GM23338 (cell line): ENCODE results near the gene MRPS21. TPM values are rescaled to one million over a fixed set of nuclear protein-coding genes. Genes with fewer than 3 reads are reported as not detected.

Experiments
- ATAC-seq: fragments of 200-7000 bp; cut with Tn5 transposase; 3 replicates; pipeline ENCODE4 v1.9.1; 2020
- DNase-seq: peaks from one replicate; pipeline ENCODE4 v3.0.0-alpha.2; 2015; ENCODE audit warnings: low spot score
- H2AFZ ChIP-seq: fragments of 200-600 bp; sonication (generic); 2 replicates; pipeline ENCODE4 v1.8.0; 2016; ENCODE audit warnings: antibody characterized with exemption, mild to moderate bottlenecking, moderate library complexity
- H3F3A ChIP-seq: fragments of 200-600 bp; sonication (generic); replicated peaks from 2 replicates; pipeline ENCODE4 v1.8.0; 2017; ENCODE audit warnings: antibody characterized with exemption, mixed run types, low read depth
- H3K27ac ChIP-seq: fragments of 200-600 bp; sonication (generic); 2 replicates; pipeline ENCODE4 v1.6.1; 2016; ENCODE audit warnings: low read depth
- H3K27me3 ChIP-seq: fragments of 200-600 bp; sonication (generic); 2 replicates; pipeline ENCODE4 v1.8.0; 2016; ENCODE audit warnings: mild to moderate bottlenecking, mixed run types, moderate library complexity; ENCODE audit not compliant: insufficient read depth
- H3K36me3 ChIP-seq: fragments of 200-600 bp; sonication (generic); 2 replicates; pipeline ENCODE4 v1.8.0; 2016; ENCODE audit warnings: mild to moderate bottlenecking; ENCODE audit not compliant: insufficient read depth
- H3K4me1 ChIP-seq: fragments of 200-600 bp; sonication (generic); 2 replicates; pipeline ENCODE4 v1.8.0; 2016; ENCODE audit warnings: mild to moderate bottlenecking, moderate library complexity; ENCODE audit not compliant: insufficient read depth
- H3K4me2 ChIP-seq: fragments of 200-600 bp; sonication (generic); 2 replicates; pipeline ENCODE4 v1.7.1; 2017; ENCODE audit warnings: mixed run types
- H3K4me3 ChIP-seq: fragments of 200-600 bp; sonication (generic); 2 replicates; pipeline ENCODE4 v1.6.1; 2016; ENCODE audit warnings: mixed run types
- H3K79me2 ChIP-seq: fragments of 200-600 bp; sonication (generic); replicated peaks from 2 replicates; pipeline ENCODE4 v1.8.0; 2017; ENCODE audit warnings: mild to moderate bottlenecking; ENCODE audit not compliant: insufficient read depth
- H3K9me2 ChIP-seq: fragments of 200-600 bp; sonication (generic); 2 replicates; pipeline ENCODE4 v1.8.0; 2017; ENCODE audit not compliant: insufficient read depth
- H4K20me1 ChIP-seq: fragments of 200-600 bp; sonication (generic); replicated peaks from 2 replicates; pipeline ENCODE4 v1.8.0; 2017; ENCODE audit warnings: mild to moderate bottlenecking; ENCODE audit not compliant: insufficient read depth
- H3K27ac Mint-ChIP-seq: 2 replicates; pipeline ENCODE4 v1.8.0; 2020; ENCODE audit warnings: inconsistent platforms, mild to moderate bottlenecking, moderate library complexity, mixed read lengths
- H3K27me3 Mint-ChIP-seq: 3 replicates; pipeline ENCODE4 v1.8.0; 2022; ENCODE audit warnings: low read depth, mild to moderate bottlenecking, moderate library complexity, mixed read lengths, inconsistent platforms; ENCODE audit not compliant: insufficient read depth, poor library complexity
- H3K36me3 Mint-ChIP-seq: 3 replicates; pipeline ENCODE4 v1.8.0; 2021; ENCODE audit warnings: low read depth, mild to moderate bottlenecking, inconsistent platforms, moderate library complexity, mixed read lengths
- H3K4me1 Mint-ChIP-seq: 3 replicates; pipeline ENCODE4 v1.8.0; 2020; ENCODE audit warnings: mild to moderate bottlenecking, inconsistent platforms, mixed read lengths
- H3K4me3 Mint-ChIP-seq: 3 replicates; pipeline ENCODE4 v1.8.0; 2021; ENCODE audit warnings: moderate library complexity, mild to moderate bottlenecking, inconsistent platforms, mixed read lengths
- H3K9me3 Mint-ChIP-seq: 3 replicates; pipeline ENCODE4 v1.8.0; 2020; ENCODE audit warnings: moderate library complexity, mild to moderate bottlenecking, inconsistent platforms, mixed read lengths
- CREB1 ChIP-seq: fragments of 250-450 bp; sonication (Bioruptor Pico); IDR thresholded peaks from 2 replicates; pipeline ENCODE4 v1.5.0; 2020; ENCODE audit warnings: low read depth, mild to moderate bottlenecking, moderate library complexity
- EZH2 ChIP-seq: fragments of 200-600 bp; sonication (generic); IDR thresholded peaks from one replicate; pipeline ENCODE4 v1.8.0; 2017; ENCODE audit warnings: antibody characterized with exemption, mild to moderate bottlenecking, low read depth; ENCODE audit not compliant: unreplicated experiment
- JUNB ChIP-seq: IDR thresholded peaks from one replicate; pipeline ENCODE4 v1.6.1; 2016; ENCODE audit warnings: antibody characterized with exemption; ENCODE audit not compliant: unreplicated experiment
- NANOG ChIP-seq: IDR thresholded peaks from 2 replicates; pipeline ENCODE4 v1.6.1; 2016; ENCODE audit warnings: antibody characterized with exemption, borderline replicate concordance
- POLR2AphosphoS5 ChIP-seq: IDR thresholded peaks from 2 replicates; pipeline ENCODE4 v1.6.1; 2016; ENCODE audit warnings: antibody characterized with exemption, low read depth
- STAT1 ChIP-seq: IDR thresholded peaks from one replicate; pipeline ENCODE4 v1.6.1; 2016; ENCODE audit warnings: antibody characterized with exemption; ENCODE audit not compliant: unreplicated experiment
- ZNF114 ChIP-seq: fragments of 250-450 bp; sonication (Bioruptor Pico); IDR thresholded peaks from 2 replicates; pipeline ENCODE4 v1.5.0; 2020; ENCODE audit warnings: mild to moderate bottlenecking, moderate library complexity
- ZNF331 ChIP-seq: fragments of 250-450 bp; sonication (Bioruptor Pico); IDR thresholded peaks from 2 replicates; pipeline ENCODE4 v1.5.0; 2020; ENCODE audit warnings: low read depth, mild to moderate bottlenecking, moderate library complexity
- polyA plus RNA-seq: library from polyadenylated mRNA; unstranded; fragments of >200 nt; fragmentation: Nextera tagmentation; extraction: Ambion mirVana; gene quantifications from 2 replicates; pipeline ENCODE4 v1.2.1, GENCODE V29; 2016
- total RNA-seq: library from RNA; depleted of rRNA; stranded (reverse); fragments of >200 nt; shearing (Covaris generic); gene quantifications from 2 replicates; pipeline ENCODE4 v1.2.3, GENCODE V29; 2014
- TF ChIP-seq, protein P1 (sequence below): fragments of 250-450 bp; sonication (Bioruptor Pico); IDR thresholded peaks from 2 replicates; pipeline ENCODE4 v1.5.0; 2020; ENCODE audit warnings: mild to moderate bottlenecking, moderate library complexity
- TF ChIP-seq, protein P2 (sequence below), 2 experiments: fragments of 200-600 bp in 1 of 2; sonication (generic) in 1 of 2; conservative IDR thresholded peaks; 2 replicates each; pipeline versions ENCODE4 v1.5.1 to v1.6.1; 2016 to 2017; ENCODE audit warnings: antibody characterized with exemption in 2 of 2, low read depth in 2 of 2, mild to moderate bottlenecking in 2 of 2, moderate library complexity in 1 of 2
- TF ChIP-seq, protein P3 (sequence below): IDR thresholded peaks from one replicate; pipeline ENCODE4 v1.6.1; 2018; ENCODE audit warnings: antibody characterized with exemption; ENCODE audit not compliant: unreplicated experiment

The MRPS21 gene
- total and polyA plus RNA-seq, 2 experiments from 2014 or later = 51.2 to 313 TPM

DNA sequence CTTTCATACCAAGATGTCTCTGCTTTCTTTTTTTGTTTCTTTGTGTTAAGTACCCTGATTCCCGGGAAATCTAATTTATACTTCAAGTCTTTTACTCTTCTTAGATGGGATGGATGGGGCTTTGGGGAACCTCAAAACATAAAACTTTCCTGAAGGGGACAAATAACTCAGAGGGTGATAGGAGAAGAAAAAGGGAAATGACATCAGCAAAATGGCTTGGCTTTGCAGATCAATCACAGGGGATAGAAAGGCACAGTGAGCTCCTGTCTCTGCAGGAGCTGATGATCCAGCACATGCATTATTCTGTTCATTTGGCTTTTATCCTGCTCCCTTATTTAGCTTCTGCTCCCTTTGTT is 37.5 kb upstream of the MRPS21 start:
- peaks cover 3% of the 10 kb centered on the region; the same call in 1 of the 2 replicates for H3K36me3 ChIP-seq
- peak overlapping the region; percentile 89 for H3K27ac ChIP-seq
- TF ChIP-seq, protein P1, sequence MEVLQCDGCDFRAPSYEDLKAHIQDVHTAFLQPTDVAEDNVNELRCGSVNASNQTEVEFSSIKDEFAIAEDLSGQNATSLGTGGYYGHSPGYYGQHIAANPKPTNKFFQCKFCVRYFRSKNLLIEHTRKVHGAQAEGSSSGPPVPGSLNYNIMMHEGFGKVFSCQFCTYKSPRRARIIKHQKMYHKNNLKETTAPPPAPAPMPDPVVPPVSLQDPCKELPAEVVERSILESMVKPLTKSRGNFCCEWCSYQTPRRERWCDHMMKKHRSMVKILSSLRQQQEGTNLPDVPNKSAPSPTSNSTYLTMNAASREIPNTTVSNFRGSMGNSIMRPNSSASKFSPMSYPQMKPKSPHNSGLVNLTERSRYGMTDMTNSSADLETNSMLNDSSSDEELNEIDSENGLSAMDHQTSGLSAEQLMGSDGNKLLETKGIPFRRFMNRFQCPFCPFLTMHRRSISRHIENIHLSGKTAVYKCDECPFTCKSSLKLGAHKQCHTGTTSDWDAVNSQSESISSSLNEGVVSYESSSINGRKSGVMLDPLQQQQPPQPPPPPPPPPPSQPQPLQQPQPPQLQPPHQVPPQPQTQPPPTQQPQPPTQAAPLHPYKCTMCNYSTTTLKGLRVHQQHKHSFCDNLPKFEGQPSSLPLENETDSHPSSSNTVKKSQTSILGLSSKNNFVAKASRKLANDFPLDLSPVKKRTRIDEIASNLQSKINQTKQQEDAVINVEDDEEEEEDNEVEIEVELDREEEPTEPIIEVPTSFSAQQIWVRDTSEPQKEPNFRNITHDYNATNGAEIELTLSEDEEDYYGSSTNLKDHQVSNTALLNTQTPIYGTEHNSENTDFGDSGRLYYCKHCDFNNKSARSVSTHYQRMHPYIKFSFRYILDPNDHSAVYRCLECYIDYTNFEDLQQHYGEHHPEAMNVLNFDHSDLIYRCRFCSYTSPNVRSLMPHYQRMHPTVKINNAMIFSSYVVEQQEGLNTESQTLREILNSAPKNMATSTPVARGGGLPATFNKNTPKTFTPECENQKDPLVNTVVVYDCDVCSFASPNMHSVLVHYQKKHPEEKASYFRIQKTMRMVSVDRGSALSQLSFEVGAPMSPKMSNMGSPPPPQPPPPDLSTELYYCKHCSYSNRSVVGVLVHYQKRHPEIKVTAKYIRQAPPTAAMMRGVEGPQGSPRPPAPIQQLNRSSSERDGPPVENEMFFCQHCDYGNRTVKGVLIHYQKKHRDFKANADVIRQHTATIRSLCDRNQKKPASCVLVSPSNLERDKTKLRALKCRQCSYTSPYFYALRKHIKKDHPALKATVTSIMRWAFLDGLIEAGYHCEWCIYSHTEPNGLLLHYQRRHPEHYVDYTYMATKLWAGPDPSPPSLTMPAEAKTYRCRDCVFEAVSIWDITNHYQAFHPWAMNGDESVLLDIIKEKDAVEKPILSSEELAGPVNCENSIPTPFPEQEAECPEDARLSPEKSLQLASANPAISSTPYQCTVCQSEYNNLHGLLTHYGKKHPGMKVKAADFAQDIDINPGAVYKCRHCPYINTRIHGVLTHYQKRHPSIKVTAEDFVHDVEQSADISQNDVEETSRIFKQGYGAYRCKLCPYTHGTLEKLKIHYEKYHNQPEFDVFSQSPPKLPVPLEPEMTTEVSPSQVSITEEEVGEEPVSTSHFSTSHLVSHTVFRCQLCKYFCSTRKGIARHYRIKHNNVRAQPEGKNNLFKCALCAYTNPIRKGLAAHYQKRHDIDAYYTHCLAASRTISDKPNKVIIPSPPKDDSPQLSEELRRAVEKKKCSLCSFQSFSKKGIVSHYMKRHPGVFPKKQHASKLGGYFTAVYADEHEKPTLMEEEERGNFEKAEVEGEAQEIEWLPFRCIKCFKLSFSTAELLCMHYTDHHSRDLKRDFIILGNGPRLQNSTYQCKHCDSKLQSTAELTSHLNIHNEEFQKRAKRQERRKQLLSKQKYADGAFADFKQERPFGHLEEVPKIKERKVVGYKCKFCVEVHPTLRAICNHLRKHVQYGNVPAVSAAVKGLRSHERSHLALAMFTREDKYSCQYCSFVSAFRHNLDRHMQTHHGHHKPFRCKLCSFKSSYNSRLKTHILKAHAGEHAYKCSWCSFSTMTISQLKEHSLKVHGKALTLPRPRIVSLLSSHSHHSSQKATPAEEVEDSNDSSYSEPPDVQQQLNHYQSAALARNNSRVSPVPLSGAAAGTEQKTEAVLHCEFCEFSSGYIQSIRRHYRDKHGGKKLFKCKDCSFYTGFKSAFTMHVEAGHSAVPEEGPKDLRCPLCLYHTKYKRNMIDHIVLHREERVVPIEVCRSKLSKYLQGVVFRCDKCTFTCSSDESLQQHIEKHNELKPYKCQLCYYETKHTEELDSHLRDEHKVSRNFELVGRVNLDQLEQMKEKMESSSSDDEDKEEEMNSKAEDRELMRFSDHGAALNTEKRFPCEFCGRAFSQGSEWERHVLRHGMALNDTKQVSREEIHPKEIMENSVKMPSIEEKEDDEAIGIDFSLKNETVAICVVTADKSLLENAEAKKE (CRISPR knock-in tag) = 0 out of 2 replicates have a peak, but pooled peaks have one; percentile 2
- TF ChIP-seq STAT1 (no peak), CREB1 (CRISPR knock-in tag) (0 out of 2 replicates have a peak, but pooled peaks have one; percentile 8), POLR2AphosphoS5 (no peak), JUNB (no peak), NANOG (no peak), ZNF114 (CRISPR knock-in tag) (no peak), ZNF331 (CRISPR knock-in tag) (no peak), EZH2 (no peak)
- TF ChIP-seq, protein P2, sequence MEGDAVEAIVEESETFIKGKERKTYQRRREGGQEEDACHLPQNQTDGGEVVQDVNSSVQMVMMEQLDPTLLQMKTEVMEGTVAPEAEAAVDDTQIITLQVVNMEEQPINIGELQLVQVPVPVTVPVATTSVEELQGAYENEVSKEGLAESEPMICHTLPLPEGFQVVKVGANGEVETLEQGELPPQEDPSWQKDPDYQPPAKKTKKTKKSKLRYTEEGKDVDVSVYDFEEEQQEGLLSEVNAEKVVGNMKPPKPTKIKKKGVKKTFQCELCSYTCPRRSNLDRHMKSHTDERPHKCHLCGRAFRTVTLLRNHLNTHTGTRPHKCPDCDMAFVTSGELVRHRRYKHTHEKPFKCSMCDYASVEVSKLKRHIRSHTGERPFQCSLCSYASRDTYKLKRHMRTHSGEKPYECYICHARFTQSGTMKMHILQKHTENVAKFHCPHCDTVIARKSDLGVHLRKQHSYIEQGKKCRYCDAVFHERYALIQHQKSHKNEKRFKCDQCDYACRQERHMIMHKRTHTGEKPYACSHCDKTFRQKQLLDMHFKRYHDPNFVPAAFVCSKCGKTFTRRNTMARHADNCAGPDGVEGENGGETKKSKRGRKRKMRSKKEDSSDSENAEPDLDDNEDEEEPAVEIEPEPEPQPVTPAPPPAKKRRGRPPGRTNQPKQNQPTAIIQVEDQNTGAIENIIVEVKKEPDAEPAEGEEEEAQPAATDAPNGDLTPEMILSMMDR (conservative IDR thresholded peaks at IDR 0.05; ENCODE audit: low read depth in 2 of 2) = no peak
- TF ChIP-seq, protein P3, sequence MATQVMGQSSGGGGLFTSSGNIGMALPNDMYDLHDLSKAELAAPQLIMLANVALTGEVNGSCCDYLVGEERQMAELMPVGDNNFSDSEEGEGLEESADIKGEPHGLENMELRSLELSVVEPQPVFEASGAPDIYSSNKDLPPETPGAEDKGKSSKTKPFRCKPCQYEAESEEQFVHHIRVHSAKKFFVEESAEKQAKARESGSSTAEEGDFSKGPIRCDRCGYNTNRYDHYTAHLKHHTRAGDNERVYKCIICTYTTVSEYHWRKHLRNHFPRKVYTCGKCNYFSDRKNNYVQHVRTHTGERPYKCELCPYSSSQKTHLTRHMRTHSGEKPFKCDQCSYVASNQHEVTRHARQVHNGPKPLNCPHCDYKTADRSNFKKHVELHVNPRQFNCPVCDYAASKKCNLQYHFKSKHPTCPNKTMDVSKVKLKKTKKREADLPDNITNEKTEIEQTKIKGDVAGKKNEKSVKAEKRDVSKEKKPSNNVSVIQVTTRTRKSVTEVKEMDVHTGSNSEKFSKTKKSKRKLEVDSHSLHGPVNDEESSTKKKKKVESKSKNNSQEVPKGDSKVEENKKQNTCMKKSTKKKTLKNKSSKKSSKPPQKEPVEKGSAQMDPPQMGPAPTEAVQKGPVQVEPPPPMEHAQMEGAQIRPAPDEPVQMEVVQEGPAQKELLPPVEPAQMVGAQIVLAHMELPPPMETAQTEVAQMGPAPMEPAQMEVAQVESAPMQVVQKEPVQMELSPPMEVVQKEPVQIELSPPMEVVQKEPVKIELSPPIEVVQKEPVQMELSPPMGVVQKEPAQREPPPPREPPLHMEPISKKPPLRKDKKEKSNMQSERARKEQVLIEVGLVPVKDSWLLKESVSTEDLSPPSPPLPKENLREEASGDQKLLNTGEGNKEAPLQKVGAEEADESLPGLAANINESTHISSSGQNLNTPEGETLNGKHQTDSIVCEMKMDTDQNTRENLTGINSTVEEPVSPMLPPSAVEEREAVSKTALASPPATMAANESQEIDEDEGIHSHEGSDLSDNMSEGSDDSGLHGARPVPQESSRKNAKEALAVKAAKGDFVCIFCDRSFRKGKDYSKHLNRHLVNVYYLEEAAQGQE = no peak
- Mint-ChIP-seq H3K27me3 (peaks cover 7% of the 10 kb centered on the region), H3K27ac (peak overlapping the region; percentile 98), H3K36me3 (peaks cover 8% of the 10 kb centered on the region; the same call in 2 of the 3 replicates), H3K9me3 (peaks cover 2% of the 10 kb centered on the region; the same call in 2 of the 3 replicates), H3K4me3 (peak overlapping the region; percentile 91), H3K4me1 (peaks cover 36% of the 10 kb centered on the region)
- no peaks in the 10 kb centered on the region for H3K27me3 ChIP-seq
- peak overlapping the region; percentile 88 for H3K4me3 ChIP-seq
- DNase-seq (no peak), ATAC-seq (no peak)
- H4K20me1 ChIP-seq = no peaks in the 10 kb centered on the region
- H3K79me2 ChIP-seq = peaks cover 22% of the 10 kb centered on the region
- peaks cover 24% of the 10 kb centered on the region; the same call in 1 of the 2 replicates for H3F3A ChIP-seq
- H3K9me2 ChIP-seq = no peaks in the 10 kb centered on the region
- H2AFZ ChIP-seq = no peak overlapping the region
- peak overlapping the region; percentile 95 for H3K4me2 ChIP-seq
- H3K4me1 ChIP-seq = peaks cover 21% of the 10 kb centered on the region
